Neural progenitor cell (in vitro differentiated cells): Measurements from ENCODE around the gene CP. TPM values are rescaled to one million over a fixed set of nuclear protein-coding genes. Genes with fewer than 3 reads are reported as not detected.
A peak's percentile ranks its signal among the peaks of the same experiment; 100 is the strongest.

ENCODE experiments used
- DNase-seq: peaks from one replicate; pipeline ENCODE4 v3.0.0-alpha.2; 2016; ENCODE audit warnings: low spot score
- H2AFZ ChIP-seq: fragments of 200-600 bp; sonication (generic); replicated peaks from 2 replicates; pipeline ENCODE4 v1.6.1; 2016; ENCODE audit warnings: antibody characterized with exemption
- H3F3A ChIP-seq: fragments of 200-600 bp; sonication (generic); 2 replicates; pipeline ENCODE4 v1.6.1; 2016; ENCODE audit warnings: antibody characterized with exemption, low read depth
- H3K27ac ChIP-seq: fragments of 200-600 bp; sonication (generic); 2 replicates; pipeline ENCODE4 v1.5.1; 2016; ENCODE audit warnings: mild to moderate bottlenecking
- H3K27me3 ChIP-seq: fragments of 200-600 bp; sonication (generic); 2 replicates; pipeline ENCODE4 v1.6.1; 2016; ENCODE audit warnings: mild to moderate bottlenecking, moderate library complexity
- H3K36me3 ChIP-seq: fragments of 200-600 bp; sonication (generic); 2 replicates; pipeline ENCODE4 v1.5.1; 2016
- H3K4me1 ChIP-seq: fragments of 200-600 bp; sonication (generic); 2 replicates; pipeline ENCODE4 v1.6.1; 2016; ENCODE audit warnings: mixed run types
- H3K4me2 ChIP-seq: fragments of 200-600 bp; sonication (generic); 2 replicates; pipeline ENCODE4 v1.6.1; 2016
- H3K4me3 ChIP-seq: fragments of 200-600 bp; sonication (generic); 2 replicates; pipeline ENCODE4 v1.5.1; 2016
- H3K79me2 ChIP-seq: fragments of 200-600 bp; sonication (generic); 2 replicates; pipeline ENCODE4 v1.6.1; 2016; ENCODE audit warnings: low read depth
- H3K9ac ChIP-seq: fragments of 200-600 bp; sonication (generic); 2 replicates; pipeline ENCODE4 v1.6.1; 2016
- H3K9me3 ChIP-seq: fragments of 200-600 bp; sonication (generic); 2 replicates; pipeline ENCODE4 v1.5.1; 2016; ENCODE audit warnings: low read depth
- H4K20me1 ChIP-seq: fragments of 200-600 bp; sonication (generic); 2 replicates; pipeline ENCODE4 v1.6.1; 2016; ENCODE audit warnings: low read depth
- H3K27ac Mint-ChIP-seq: 3 replicates; pipeline ENCODE4 v1.8.0; 2021; ENCODE audit warnings: mixed read lengths
- H3K27me3 Mint-ChIP-seq: 2 replicates; pipeline ENCODE4 v1.8.0; 2022; ENCODE audit warnings: low read depth, mild to moderate bottlenecking, inconsistent platforms, moderate library complexity, mixed read lengths; ENCODE audit not compliant: insufficient read depth
- H3K36me3 Mint-ChIP-seq: 3 replicates; pipeline ENCODE4 v1.8.0; 2021; ENCODE audit warnings: mixed read lengths
- H3K4me1 Mint-ChIP-seq: 3 replicates; pipeline ENCODE4 v1.8.0; 2021; ENCODE audit warnings: mixed read lengths
- H3K4me3 Mint-ChIP-seq: 3 replicates; pipeline ENCODE4 v1.8.0; 2021; ENCODE audit warnings: mild to moderate bottlenecking, moderate library complexity, mixed read lengths
- H3K9me3 Mint-ChIP-seq: 3 replicates; pipeline ENCODE4 v1.8.0; 2020; ENCODE audit warnings: mixed read lengths
- EZH2 ChIP-seq: fragments of 200-600 bp; sonication (generic); IDR thresholded peaks from 2 replicates; pipeline ENCODE4 v1.6.1; 2017; ENCODE audit warnings: antibody characterized with exemption, mild to moderate bottlenecking, moderate library complexity
- EZH2phosphoT487 ChIP-seq: fragments of 200-600 bp; sonication (generic); IDR thresholded peaks from 2 replicates; pipeline ENCODE4 v1.6.1; 2017; ENCODE audit warnings: antibody characterized with exemption
- total RNA-seq: library from RNA; depleted of rRNA; stranded (reverse); fragments of >200 nt; gene quantifications from 2 replicates; pipeline ENCODE4 v1.2.3, GENCODE V29; 2015; ENCODE audit warnings: low replicate concordance
- TF ChIP-seq, protein P1 (sequence below): fragments of 200-600 bp; sonication (generic); IDR thresholded peaks from 2 replicates; pipeline ENCODE4 v1.5.1; 2017; ENCODE audit warnings: antibody characterized with exemption, mild to moderate bottlenecking

Gene CP
- total RNA-seq, 1 donor from 2014 or later = not detected

GRCh38 chr3:149266736-149267135, 45.1 kb upstream of the CP start:
- H3K27me3 ChIP-seq = no peaks in the 10 kb centered on the region
- H2AFZ ChIP-seq = no peak overlapping the region
- H3K9me3 ChIP-seq = no peaks in the 10 kb centered on the region
- DNase-seq = no peak
- no peaks in the 10 kb centered on the region for H3K79me2 ChIP-seq
- no peaks in the 10 kb centered on the region for H3K36me3 ChIP-seq
- Mint-ChIP-seq H3K9me3 (no peaks in the 10 kb centered on the region), H3K27me3 (no peaks in the 10 kb centered on the region), H3K36me3 (no peaks in the 10 kb centered on the region), H3K4me1 (no peaks in the 10 kb centered on the region), H3K27ac (no peak overlapping the region), H3K4me3 (no peak overlapping the region)
- no peak overlapping the region for H3K4me2 ChIP-seq
- no peak overlapping the region for H3K9ac ChIP-seq
- no peaks in the 10 kb centered on the region for H3K4me1 ChIP-seq
- TF ChIP-seq EZH2phosphoT487 = no peak
- no peak for TF ChIP-seq EZH2
- TF ChIP-seq, protein P1, sequence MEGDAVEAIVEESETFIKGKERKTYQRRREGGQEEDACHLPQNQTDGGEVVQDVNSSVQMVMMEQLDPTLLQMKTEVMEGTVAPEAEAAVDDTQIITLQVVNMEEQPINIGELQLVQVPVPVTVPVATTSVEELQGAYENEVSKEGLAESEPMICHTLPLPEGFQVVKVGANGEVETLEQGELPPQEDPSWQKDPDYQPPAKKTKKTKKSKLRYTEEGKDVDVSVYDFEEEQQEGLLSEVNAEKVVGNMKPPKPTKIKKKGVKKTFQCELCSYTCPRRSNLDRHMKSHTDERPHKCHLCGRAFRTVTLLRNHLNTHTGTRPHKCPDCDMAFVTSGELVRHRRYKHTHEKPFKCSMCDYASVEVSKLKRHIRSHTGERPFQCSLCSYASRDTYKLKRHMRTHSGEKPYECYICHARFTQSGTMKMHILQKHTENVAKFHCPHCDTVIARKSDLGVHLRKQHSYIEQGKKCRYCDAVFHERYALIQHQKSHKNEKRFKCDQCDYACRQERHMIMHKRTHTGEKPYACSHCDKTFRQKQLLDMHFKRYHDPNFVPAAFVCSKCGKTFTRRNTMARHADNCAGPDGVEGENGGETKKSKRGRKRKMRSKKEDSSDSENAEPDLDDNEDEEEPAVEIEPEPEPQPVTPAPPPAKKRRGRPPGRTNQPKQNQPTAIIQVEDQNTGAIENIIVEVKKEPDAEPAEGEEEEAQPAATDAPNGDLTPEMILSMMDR = no peak
- no peak overlapping the region for H3K27ac ChIP-seq
- no peak overlapping the region for H3K4me3 ChIP-seq
- H3F3A ChIP-seq = no peaks in the 10 kb centered on the region
- no peaks in the 10 kb centered on the region for H4K20me1 ChIP-seq

- Histone ChIP-seq H3K27ac (no peak overlapping the region), H3F3A (no peaks in the 10 kb centered on the region), H3K79me2 (no peaks in the 10 kb centered on the region), H3K4me3 (no peak overlapping the region), H2AFZ (no peak overlapping the region), H3K9ac (no peak overlapping the region), H3K4me1 (no peaks in the 10 kb centered on the region), H3K36me3 (no peaks in the 10 kb centered on the region), H4K20me1 (no peaks in the 10 kb centered on the region), H3K27me3 (no peaks in the 10 kb centered on the region), H3K4me2 (no peak overlapping the region), H3K9me3 (no peaks in the 10 kb centered on the region)
- DNase-seq = no peak
- no peaks in the 10 kb centered on the region for H3K27me3 Mint-ChIP-seq
- no peaks in the 10 kb centered on the region for H3K4me1 Mint-ChIP-seq
- TF ChIP-seq EZH2 = no peak
- TF ChIP-seq, protein P1 = no peak
- no peak for TF ChIP-seq EZH2phosphoT487
- peaks cover 2% of the 10 kb centered on the region for H3K9me3 Mint-ChIP-seq
- H3K27ac Mint-ChIP-seq = no peak overlapping the region
- no peak overlapping the region for H3K4me3 Mint-ChIP-seq
- no peaks in the 10 kb centered on the region for H3K36me3 Mint-ChIP-seq
These were observed 42.2 kb upstream of the CP start for GRCh38 chr3:149263856-149264255.

- peaks cover 3% of the 10 kb centered on the region for H3K27me3 Mint-ChIP-seq
These were observed 37.1 kb upstream of the CP start for GRCh38 chr3:149258714-149259113.

More at GRCh38 chr3:149258714-149259113, 37.1 kb upstream of the CP start:
- Histone ChIP-seq H3K4me2 (no peak overlapping the region), H3K79me2 (no peaks in the 10 kb centered on the region), H2AFZ (peak overlapping the region; percentile 7), H4K20me1 (no peaks in the 10 kb centered on the region), H3K9me3 (no peaks in the 10 kb centered on the region), H3K27ac (no peak overlapping the region), H3F3A (no peaks in the 10 kb centered on the region), H3K27me3 (no peaks in the 10 kb centered on the region), H3K36me3 (no peaks in the 10 kb centered on the region), H3K4me1 (no peaks in the 10 kb centered on the region), H3K9ac (no peak overlapping the region), H3K4me3 (no peak overlapping the region)
- no peaks in the 10 kb centered on the region for H3K36me3 Mint-ChIP-seq
- peaks cover 2% of the 10 kb centered on the region for H3K9me3 Mint-ChIP-seq
- no peak for DNase-seq
- no peak overlapping the region for H3K4me3 Mint-ChIP-seq
- TF ChIP-seq, protein P1 = no peak
- TF ChIP-seq EZH2 (no peak), EZH2phosphoT487 (no peak)
- H3K27ac Mint-ChIP-seq = no peak overlapping the region
- no peaks in the 10 kb centered on the region for H3K4me1 Mint-ChIP-seq
